CD14-positive monocyte (primary cell): ENCODE measurements around the gene SEPTIN10. TPM values are rescaled to one million over a fixed set of nuclear protein-coding genes. Genes with fewer than 3 reads are reported as not detected.

Source experiments
- DNase-seq, 3 donors: peaks; one replicate each; pipeline ENCODE4 v3.0.0-alpha.2; 2011 to 2022
- H2AFZ ChIP-seq: 2 replicates; pipeline ENCODE4 v1.6.0; 2012; ENCODE audit warnings: mild to moderate bottlenecking, low read depth, low read length, inconsistent platforms; ENCODE audit not compliant: insufficient read depth, poor library complexity, severe bottlenecking
- H3K27ac ChIP-seq, 2 donors: 1 replicate in 1 of 2; 2 replicates in 1 of 2; pipeline ENCODE4 v1.5.1; 2012 to 2013; ENCODE audit warnings: low read length in 2 of 2, control low read depth in 1 of 2, inconsistent platforms in 1 of 2, low read depth in 1 of 2, mild to moderate bottlenecking in 1 of 2
- H3K27me3 ChIP-seq, 2 donors: one replicate each; pipeline versions ENCODE4 v1.6.0 to v1.6.1; 2011 to 2013; ENCODE audit warnings: low read length in 2 of 2; ENCODE audit not compliant: control insufficient read depth in 2 of 2, insufficient read depth in 2 of 2
- H3K36me3 ChIP-seq, 2 donors: replicated peaks in 1 of 2; 1 replicate in 1 of 2; 2 replicates in 1 of 2; pipeline versions ENCODE4 v1.5.1 to v1.6.1; 2012 to 2013; ENCODE audit warnings: low read length in 2 of 2, control low read depth in 1 of 2, inconsistent platforms in 1 of 2, mild to moderate bottlenecking in 1 of 2; ENCODE audit not compliant: insufficient read depth in 2 of 2, control insufficient read depth in 1 of 2
- H3K4me1 ChIP-seq, 2 donors: 1 replicate in 1 of 2; 2 replicates in 1 of 2; pipeline versions ENCODE4 v1.5.1 to v1.6.1; 2012 to 2013; ENCODE audit warnings: low read length in 2 of 2, control low read depth in 1 of 2, inconsistent platforms in 1 of 2, mild to moderate bottlenecking in 1 of 2, moderate library complexity in 1 of 2; ENCODE audit not compliant: insufficient read depth in 2 of 2, control insufficient read depth in 1 of 2
- H3K4me2 ChIP-seq: replicated peaks from 2 replicates; pipeline ENCODE3; 2012; ENCODE audit warnings: low read length, moderate library complexity, mild to moderate bottlenecking; ENCODE audit not compliant: poor library complexity, severe bottlenecking; ENCODE audit errors: extremely low read depth
- H3K4me3 ChIP-seq, 3 experiments: fragments of 200-600 bp in 1 of 3; sonication (generic) in 1 of 3; replicated peaks in 1 of 3; 1 replicate in 2 of 3; 2 replicates in 1 of 3; pipeline ENCODE4 v1.5.1; 2011 to 2013; ENCODE audit warnings: low read length in 3 of 3, mild to moderate bottlenecking in 3 of 3, control low read depth in 2 of 3, low read depth in 2 of 3, inconsistent platforms in 1 of 3, moderate library complexity in 1 of 3
- H3K79me2 ChIP-seq: 2 replicates; pipeline ENCODE4 v1.6.0; 2012; ENCODE audit warnings: mild to moderate bottlenecking, control low read depth, inconsistent platforms, low read length, moderate library complexity; ENCODE audit not compliant: insufficient read depth
- H3K9ac ChIP-seq: 2 replicates; pipeline ENCODE4 v1.6.0; 2017; ENCODE audit warnings: low read length, mild to moderate bottlenecking; ENCODE audit not compliant: insufficient read depth, poor library complexity, severe bottlenecking
- H3K9me3 ChIP-seq, 2 donors: replicated peaks in 1 of 2; 1 replicate in 1 of 2; 2 replicates in 1 of 2; pipeline versions ENCODE4 v1.5.1 to v1.6.1; 2012 to 2013; ENCODE audit warnings: low read length in 2 of 2, control low read depth in 1 of 2; ENCODE audit not compliant: control insufficient read depth in 1 of 2, insufficient read depth in 1 of 2
- H4K20me1 ChIP-seq: 2 replicates; pipeline ENCODE4 v1.6.0; 2012; ENCODE audit warnings: mild to moderate bottlenecking, low read length, control low read depth, moderate library complexity; ENCODE audit not compliant: insufficient read depth
- H3K27ac Mint-ChIP-seq, 7 donors: one replicate each; pipeline ENCODE4 v1.8.0; 2020; ENCODE audit warnings: mild to moderate bottlenecking in 7 of 7, mixed read lengths in 7 of 7, moderate library complexity in 6 of 7, inconsistent platforms in 2 of 7
- H3K27me3 Mint-ChIP-seq, 3 donors: one replicate each; pipeline ENCODE4 v1.8.0; 2021 to 2022; ENCODE audit warnings: low read depth in 3 of 3, mild to moderate bottlenecking in 3 of 3, mixed read lengths in 3 of 3, moderate library complexity in 3 of 3, inconsistent platforms in 1 of 3
- H3K36me3 Mint-ChIP-seq, 2 donors: one replicate each; pipeline ENCODE4 v1.8.0; 2020; ENCODE audit warnings: mixed read lengths in 2 of 2, inconsistent platforms in 1 of 2, mild to moderate bottlenecking in 1 of 2
- H3K4me1 Mint-ChIP-seq: one replicate; pipeline ENCODE4 v1.8.0; 2020; ENCODE audit warnings: mild to moderate bottlenecking, mixed read lengths
- H3K4me3 Mint-ChIP-seq, 2 donors: one replicate each; pipeline ENCODE4 v1.8.0; 2020; ENCODE audit warnings: mild to moderate bottlenecking in 2 of 2, mixed read lengths in 2 of 2, moderate library complexity in 1 of 2
- H3K9me3 Mint-ChIP-seq, 7 donors: one replicate each; pipeline ENCODE4 v1.8.0; 2020 to 2022; ENCODE audit warnings: mixed read lengths in 7 of 7, mild to moderate bottlenecking in 6 of 7, moderate library complexity in 6 of 7, inconsistent platforms in 2 of 7
- CTCF ChIP-seq: fragments of 200-600 bp; IDR thresholded peaks from one replicate; pipeline ENCODE4 v1.8.0; 2022; ENCODE audit warnings: antibody characterized with exemption, mild to moderate bottlenecking
- intact Hi-C, 2 donors: fragments of 100-400 bp; cut with micrococcal nuclease; formaldehyde crosslinking; loops; one replicate each; pipeline versions ENCODE4 v1.15.0 to v1.15.1; 2023
- polyA plus RNA-seq, 3 donors: library from polyadenylated mRNA; depleted of rRNA in 1 of 3; unstranded in 2 of 3; stranded (reverse) in 1 of 3; fragments of 300-500 nt in 2 of 3; fragments of >200 nt in 1 of 3; fragmentation: Illumina TruSeq in 2 of 3; gene quantifications; 1 replicate in 2 of 3; 2 replicates in 1 of 3; pipeline ENCODE4 v1.2.3, GENCODE V29; 2012 to 2021

Gene SEPTIN10
- polyA plus RNA-seq, 3 donors = 4.2 to 6.8 (median 4.4) TPM

- Mint-ChIP-seq H3K4me3 (no peak overlapping the region), H3K9me3 (no peaks in the 10 kb centered on the region), H3K27ac (no peak overlapping the region), H3K27me3 (peaks cover 2 to 20% (median 10%) of the 10 kb centered on the region in 3 donors), H3K36me3 (no peaks in the 10 kb centered on the region), H3K4me1 (peaks cover 3% of the 10 kb centered on the region)
- Histone ChIP-seq H3K9me3 (no peaks in the 10 kb centered on the region), H3K79me2 (no peaks in the 10 kb centered on the region), H3K4me2 (no peak overlapping the region), H3K9ac (no peak overlapping the region), H3K27me3 (peaks cover 0 to 2% of the 10 kb centered on the region in 2 donors), H3K4me1 (no peaks in the 10 kb centered on the region), H3K36me3 (no peaks in the 10 kb centered on the region), H3K27ac (no peak overlapping the region), H4K20me1 (peaks cover 7% of the 10 kb centered on the region), H2AFZ (no peak overlapping the region), H3K4me3 (no peak overlapping the region)
- TF ChIP-seq CTCF = no peak
- intact Hi-C loops = no loop called here
- no peak for DNase-seq
Measured at GRCh38 chr2:109591206-109591605, 22.6 kb downstream of the SEPTIN10 start.

- H3K4me3 Mint-ChIP-seq = no peak overlapping the region
- H3K36me3 ChIP-seq = no peaks in the 10 kb centered on the region
- H3K27me3 ChIP-seq = peaks cover 2% of the 10 kb centered on the region in 2 donors
- H2AFZ ChIP-seq = no peak overlapping the region
- no peaks in the 10 kb centered on the region for H3K79me2 ChIP-seq
- H3K4me2 ChIP-seq = no peak overlapping the region
- H3K9ac ChIP-seq = no peak overlapping the region
- H3K4me1 ChIP-seq = no peaks in the 10 kb centered on the region
- no peaks in the 10 kb centered on the region for H3K36me3 Mint-ChIP-seq
- H4K20me1 ChIP-seq = no peaks in the 10 kb centered on the region
- H3K9me3 ChIP-seq = no peaks in the 10 kb centered on the region
- peaks cover 3% of the 10 kb centered on the region for H3K4me1 Mint-ChIP-seq
- no peak overlapping the region for H3K27ac Mint-ChIP-seq
- H3K9me3 Mint-ChIP-seq = peaks cover 0 to 3% (median 0%) of the 10 kb centered on the region in 7 donors
- no peak overlapping the region for H3K4me3 ChIP-seq
- no peak for TF ChIP-seq CTCF
- H3K27me3 Mint-ChIP-seq = peaks cover 6 to 15% (median 6%) of the 10 kb centered on the region in 3 donors
- intact Hi-C loops = no loop called here
- no peak overlapping the region for H3K27ac ChIP-seq
- DNase-seq = no peak
Measured at GRCh38 chr2:109586687-109587086, 27.1 kb downstream of the SEPTIN10 start.
